Heart left ventricle (tissue), 16 donors: ENCODE data around the gene GATM. TPM values are rescaled to one million over a fixed set of nuclear protein-coding genes. Genes with fewer than 3 reads are reported as not detected.
"Not testable (repeated sequence)": the region's sequence is repeated elsewhere in the genome, so short reads cannot be mapped to it uniquely, and the experiment has no call there.

Experiments
- ATAC-seq, 4 donors: fragments of 200-7000 bp; cut with Tn5 transposase; one replicate each; pipeline ENCODE4 v1.9.1; 2020 to 2022; ENCODE audit warnings: moderate library complexity in 4 of 4, mild to moderate bottlenecking in 3 of 4, moderate number of reproducible peaks in 1 of 4
- DNase-seq, 5 donors: peaks; one replicate each; pipeline ENCODE4 v3.0.0-alpha.2; 2020
- H3K27ac ChIP-seq, 12 donors: fragments of 200-600 bp; sonication (generic) in 4 of 12; one replicate each; pipeline versions ENCODE4 v1.5.0 to v1.8.0; 2016 to 2022; ENCODE audit warnings: mild to moderate bottlenecking in 2 of 12
- H3K27me3 ChIP-seq, 9 donors: fragments of 200-600 bp; sonication (generic) in 2 of 9; one replicate each; pipeline versions ENCODE4 v1.5.1 to v1.8.0; 2016 to 2022; ENCODE audit warnings: mild to moderate bottlenecking in 3 of 9
- H3K36me3 ChIP-seq, 9 donors: fragments of 200-600 bp; sonication (generic) in 2 of 9; one replicate each; pipeline versions ENCODE4 v1.5.0 to v1.8.0; 2018 to 2022; ENCODE audit warnings: mild to moderate bottlenecking in 2 of 9
- H3K4me1 ChIP-seq, 12 donors: fragments of 200-600 bp; sonication (generic) in 4 of 12; one replicate each; pipeline versions ENCODE4 v1.5.0 to v1.8.0; 2016 to 2022; ENCODE audit warnings: mild to moderate bottlenecking in 3 of 12
- H3K4me3 ChIP-seq, 12 donors: fragments of 200-600 bp; sonication (generic) in 4 of 12; one replicate each; pipeline versions ENCODE4 v1.5.0 to v1.8.0; 2017 to 2022; ENCODE audit warnings: mild to moderate bottlenecking in 9 of 12, moderate library complexity in 4 of 12
- H3K9me3 ChIP-seq, 12 donors: fragments of 200-600 bp; sonication (generic) in 4 of 12; one replicate each; pipeline versions ENCODE4 v1.5.0 to v1.8.0; 2016 to 2022; ENCODE audit warnings: mild to moderate bottlenecking in 1 of 12
- CTCF ChIP-seq, 12 donors: fragments of 200-600 bp; sonication (generic) in 4 of 12; IDR thresholded peaks; one replicate each; pipeline versions ENCODE4 v1.5.0 to v1.8.0; 2018 to 2022; ENCODE audit warnings: antibody characterized with exemption in 12 of 12, mild to moderate bottlenecking in 5 of 12
- POLR2A ChIP-seq, 2 donors: fragments of 450-650 bp; IDR thresholded peaks; one replicate each; pipeline ENCODE4 v1.6.1; 2017; ENCODE audit warnings: antibody characterized with exemption in 2 of 2, mild to moderate bottlenecking in 2 of 2, moderate library complexity in 2 of 2
- WGBS, 4 donors: extraction: QIAGEN DNeasy Blood & Tissue Kit in 2 of 4; methylation state at CpG; one replicate each; pipeline versions ENCODE4 v1.1.5 to v1.1.7; 2013 to 2018; 5-methylcytosine and 5-hydroxymethylcytosine counted together
- intact Hi-C, 10 donors: fragments of 100-400 bp; cut with DNase I; formaldehyde crosslinking; loops; one replicate each; pipeline versions ENCODE4 v1.11.1 to v1.14.2; 2022
- polyA plus RNA-seq, 2 donors: library from polyadenylated mRNA; stranded (reverse); fragments of 200-250 nt; gene quantifications; one replicate each; pipeline ENCODE4 v1.2.3, GENCODE V29; 2013
- total RNA-seq, 9 donors: library from RNA; depleted of rRNA in 2 of 9; stranded (reverse); fragments of >200 nt in 2 of 9; fragmentation: NEBNext Ultra II Directional in 3 of 9; extraction: Animal tissue kit (Norgen Biotek cat#: 25700) in 3 of 9; gene quantifications; one replicate each; pipeline versions ENCODE4 v1.1.0 to v1.2.4, GENCODE V29; 2016 to 2023
- donor health status: ischemic (EF 13 %, LVEDD 7.1; RV severe dilation, severe dysfunction).
- donor health status: healthy with polysubstance abuse.
- donor health status: DM: no; HTN: yes; CAD: no.
- donor health status: DM: no; HTN: no; CAD: no.
- donor health status: ischemic (EF 25% LVEDD 6.9; RV normal size, moderate dysfunction).
- donor health status: ischemic (EF 25% LVEDD 5.7; RV mildly dilated, moderate dysfunction).
- donor health status: healthy.
- donor health status: DM: yes; HTN: yes; CAD: no.
- donor health status: ischemic (EF 35%, LVEDD 5.7; RV mildly dilated, moderate dysfunction).
- donor health status: nonischemic (EF 11% LVEDD 7.7; RV severe dilation, severe dysfunction).
- donor health status: DM: yes; HTN: yes; CAD: no.
- donor health status: PGD.
- donor health status: ischemic (EF 29% LVEDD 5.4; RV normal size, mild dysfunction).
- donor health status: nonischemic (EF 23%, LVEDD 6.1; RV moderate dilation, normal function).

GATM gene
- total and polyA plus RNA-seq, 11 donors: 8.3 to 121 (median 18.5) TPM

- peak in 3 of 5 donors; percentile 23 to 39 (median 23) for DNase-seq
- ATAC-seq: no peak
- H3K4me1 ChIP-seq: peaks cover 0 to 7% (median 0%) of the 10 kb centered on the region in 12 donors
- intact Hi-C loops: loop anchor here in 1 of 10 donors (5.0 kb wide), 1 partner anchor 42 kb away; no protein-coding TSS in a partner anchor
- H3K27me3 ChIP-seq: peaks cover 0 to 4% (median 0%) of the 10 kb centered on the region in 9 donors
- no peak overlapping the region for H3K4me3 ChIP-seq
- peak in 8 of 12 donors; percentile 6 to 43 (median 29) for TF ChIP-seq CTCF (IDR thresholded peaks at IDR 0.05)
- no peak for TF ChIP-seq POLR2A (IDR thresholded peaks at IDR 0.05)
- no peak overlapping the region for H3K27ac ChIP-seq
- WGBS, 4 donors: 57 to 76% (median 67%) methylated on average over 13 of the region's 13 CpGs
- no peaks in the 10 kb centered on the region for H3K9me3 ChIP-seq
- H3K36me3 ChIP-seq: no peaks in the 10 kb centered on the region
Observed at GRCh38 chr15:45314960-45315359, 63.4 kb downstream of the GATM start.

- H3K4me1 ChIP-seq, H3K9me3 ChIP-seq, H3K27ac ChIP-seq, ATAC-seq, H3K27me3 ChIP-seq, DNase-seq, H3K36me3 ChIP-seq, H3K4me3 ChIP-seq: not testable (repeated sequence)
- intact Hi-C loops: loop anchor here in 1 of 10 donors (5.0 kb wide), 1 partner anchor 43 kb away; no protein-coding TSS in a partner anchor
- 90 to 97% (median 92%) methylated on average over 18 to 31 of the region's 31 CpGs for WGBS, 4 donors
Observed at GRCh38 chr15:45314117-45314516, 64.2 kb downstream of the GATM start.

Other genes starting within 250 kb of the GATM start
- 1 to 10 TPM in 1 of 9 donors, under 1 TPM in 5, not detected in 3; 0.21 to 1.3 (median 0.31) TPM for gene DUOXA1, start 248.7 kb downstream of the GATM start, total RNA-seq
- gene DUOXA1, start 248.7 kb downstream of the GATM start, polyA plus RNA-seq: under 1 TPM; 0.11 to 0.53 TPM
- 1 to 10 TPM in 1 of 9 donors, under 1 TPM in 8; 0.19 to 1.6 (median 0.52) TPM for gene DUOX1, start 248.6 kb downstream of the GATM start, total RNA-seq
- under 1 TPM; 0.11 to 0.95 TPM for gene DUOX1, start 248.6 kb downstream of the GATM start, polyA plus RNA-seq
- 1 to 10 TPM; 2.4 to 7.9 (median 3.9) TPM for gene SHF, start 190.6 kb downstream of the GATM start, total RNA-seq
- gene SHF, start 190.6 kb downstream of the GATM start, polyA plus RNA-seq: 1 to 10 TPM; 1.9 to 4.6 TPM
- gene SLC28A2, start 126.3 kb downstream of the GATM start, total RNA-seq: not detected
- gene SLC28A2, start 126.3 kb downstream of the GATM start, polyA plus RNA-seq: not detected
- 1 to 10 TPM; 2.5 to 4.7 (median 3.4) TPM for gene SLC30A4, start 144.2 kb upstream of the GATM start, total RNA-seq
- 1 to 10 TPM; 1.9 to 2.4 TPM for gene SLC30A4, start 144.2 kb upstream of the GATM start, polyA plus RNA-seq
- 10 to 100 TPM; 21.4 to 38.9 (median 27.0) TPM for gene BLOC1S6, start 208.8 kb upstream of the GATM start, total RNA-seq
- 10 to 100 TPM in 1 of 2 donors, 1 to 10 TPM in 1; 9.4 to 26.6 TPM for gene BLOC1S6, start 208.8 kb upstream of the GATM start, polyA plus RNA-seq